SK-N-SH (cell line): Measurements from ENCODE around the gene DENND6B. TPM values are rescaled to one million over a fixed set of nuclear protein-coding genes. Genes with fewer than 3 reads are reported as not detected.

ENCODE experiments used
- CTCF ChIA-PET: fragments of 300-600, 350-600 bp; formaldehyde crosslinking; extraction: SDS; loops from one replicate; lab custom pipeline; 2021; lab: Yijun Ruan, JAX
- POLR2A ChIA-PET: fragments of 350-600 bp; sonication (Branson Sonifier 250); formaldehyde crosslinking; extraction: SDS; loops from one replicate; lab custom pipeline; 2020; ENCODE audit warnings: antibody characterized with exemption, inconsistent platforms; lab: Yijun Ruan, JAX
- DNase-seq: peaks from one replicate; pipeline ENCODE4 v3.0.0; 2012
- H2AFZ ChIP-seq: fragments of 200-600 bp; sonication (generic); 2 replicates; pipeline ENCODE4 v1.8.1; 2016; ENCODE audit warnings: antibody characterized with exemption, mild to moderate bottlenecking, low read depth
- H3F3A ChIP-seq: fragments of 200-600 bp; sonication (generic); replicated peaks from 2 replicates; pipeline ENCODE3; 2016; ENCODE audit warnings: antibody characterized with exemption, mild to moderate bottlenecking; ENCODE audit not compliant: insufficient read depth
- H3K27ac ChIP-seq, 2 experiments: fragments of 200-500 bp in 1 of 2; fragments of 200-600 bp in 1 of 2; sonication (Bioruptor generic) in 1 of 2; sonication (generic), shearing (Covaris generic) in 1 of 2; 2 replicates each; pipeline versions ENCODE4 v1.5.1 to v1.6.1; 2014 to 2016; ENCODE audit warnings: low read depth in 2 of 2, inconsistent platforms in 1 of 2, low read length in 1 of 2, mild to moderate bottlenecking in 1 of 2, mixed read lengths in 1 of 2
- H3K27me3 ChIP-seq: fragments of 200-600 bp; sonication (generic), shearing (Covaris generic); 2 replicates; pipeline ENCODE4 v1.6.1; 2016; ENCODE audit warnings: mixed run types; ENCODE audit not compliant: insufficient read depth
- H3K36me3 ChIP-seq, 2 experiments: fragments of 200-500 bp in 1 of 2; fragments of 200-600 bp in 1 of 2; sonication (Bioruptor generic) in 1 of 2; sonication (generic) in 1 of 2; replicated peaks in 1 of 2; 2 replicates each; pipeline versions ENCODE3 to v1.5.1; 2014 to 2016; ENCODE audit warnings: low read length in 1 of 2, mild to moderate bottlenecking in 1 of 2; ENCODE audit not compliant: insufficient read depth in 2 of 2, control insufficient read depth in 1 of 2
- H3K4me1 ChIP-seq, 2 experiments: fragments of 200-500 bp in 1 of 2; fragments of 200-600 bp in 1 of 2; sonication (Bioruptor generic) in 1 of 2; sonication (generic), shearing (Covaris generic) in 1 of 2; 2 replicates each; pipeline versions ENCODE4 v1.5.1 to v1.6.1; 2014 to 2016; ENCODE audit warnings: low read depth in 1 of 2, low read length in 1 of 2, mixed run types in 1 of 2; ENCODE audit not compliant: insufficient read depth in 2 of 2, control insufficient read depth in 1 of 2
- H3K4me2 ChIP-seq: fragments of 200-600 bp; sonication (generic), shearing (Covaris generic); 2 replicates; pipeline ENCODE4 v1.6.1; 2017; ENCODE audit warnings: mixed run types
- H3K4me3 ChIP-seq, 2 experiments: fragments of 200-500 bp in 1 of 2; fragments of 200-600 bp in 1 of 2; sonication (Bioruptor generic) in 1 of 2; sonication (generic), shearing (Covaris generic) in 1 of 2; 2 replicates each; pipeline versions ENCODE4 v1.5.1 to v1.8.1; 2014 to 2016; ENCODE audit warnings: low read depth in 2 of 2, inconsistent platforms in 1 of 2, low read length in 1 of 2, mild to moderate bottlenecking in 1 of 2, mixed read lengths in 1 of 2, moderate library complexity in 1 of 2
- H3K79me2 ChIP-seq: fragments of 200-600 bp; sonication (generic); 2 replicates; pipeline ENCODE4 v1.8.1; 2017; ENCODE audit warnings: mild to moderate bottlenecking; ENCODE audit not compliant: insufficient read depth
- H3K9ac ChIP-seq: fragments of 200-600 bp; sonication (generic); 2 replicates; pipeline ENCODE4 v1.6.1; 2017; ENCODE audit warnings: mixed run types
- H3K9me2 ChIP-seq: fragments of 200-600 bp; sonication (generic); 2 replicates; pipeline ENCODE4 v1.6.1; 2017; ENCODE audit warnings: mixed run types
- H3K9me3 ChIP-seq: fragments of 200-600 bp; sonication (generic); 2 replicates; pipeline ENCODE4 v1.6.1; 2017; ENCODE audit warnings: mixed run types, mild to moderate bottlenecking, moderate library complexity
- H4K20me1 ChIP-seq: fragments of 200-600 bp; sonication (generic); 2 replicates; pipeline ENCODE4 v1.6.1; 2017; ENCODE audit warnings: mild to moderate bottlenecking, mixed run types; ENCODE audit not compliant: insufficient read depth
- CHD2 ChIP-seq: fragments of 150-350 bp; IDR thresholded peaks from 2 replicates; pipeline ENCODE4 v1.6.1; 2018; ENCODE audit warnings: low read length; ENCODE audit not compliant: partially characterized antibody
- CTCF ChIP-seq: fragments of 200-600 bp; sonication (generic); IDR thresholded peaks from 2 replicates; pipeline ENCODE4 v1.6.1; 2017; ENCODE audit warnings: antibody characterized with exemption, mild to moderate bottlenecking, moderate library complexity
- EP300 ChIP-seq, 2 experiments: IDR thresholded peaks; 2 replicates each; pipeline versions ENCODE4 v1.4.0 to v1.6.1; 2012; ENCODE audit warnings: borderline replicate concordance in 1 of 2, low read depth in 1 of 2, low read length in 1 of 2
- MEF2A ChIP-seq: IDR thresholded peaks from 2 replicates; pipeline ENCODE4 v1.4.0; 2012; ENCODE audit warnings: low read depth, borderline replicate concordance
- MXI1 ChIP-seq: IDR thresholded peaks from 2 replicates; pipeline ENCODE4 v1.6.1; 2012; ENCODE audit warnings: mild to moderate bottlenecking, low read depth, low read length, improper control_type of control experiment
- RCOR1 ChIP-seq: fragments of 150-350 bp; IDR thresholded peaks from 2 replicates; pipeline ENCODE4 v1.6.1; 2017; ENCODE audit warnings: antibody characterized with exemption, low read length
- SMC3 ChIP-seq: IDR thresholded peaks from 2 replicates; pipeline ENCODE4 v1.6.1; 2012; ENCODE audit warnings: low read depth, low read length, improper control_type of control experiment
- TCF12 ChIP-seq: IDR thresholded peaks from 2 replicates; pipeline ENCODE4 v1.4.0; 2012
- TEAD4 ChIP-seq: IDR thresholded peaks from 2 replicates; pipeline ENCODE4 v1.4.0; 2012; ENCODE audit warnings: mild to moderate bottlenecking, borderline replicate concordance; ENCODE audit not compliant: insufficient read depth
- WGBS: methylation state at CpG from one replicate; pipeline ENCODE4 v1.1.6; 2017; ENCODE audit warnings: low lambda C conversion rate; 5-methylcytosine and 5-hydroxymethylcytosine counted together
- polyA plus RNA-seq, 3 experiments: library from polyadenylated mRNA; depleted of rRNA; stranded (reverse); fragments of >200 nt; gene quantifications; 2 replicates each; pipeline ENCODE4 v1.2.3, GENCODE V29; 2012
- TF ChIP-seq, protein P1 (sequence below): fragments of 150-350 bp; IDR thresholded peaks from 2 replicates; pipeline ENCODE4 v1.6.1; 2016; ENCODE audit warnings: mild to moderate bottlenecking, low read depth, low read length

The DENND6B gene
- polyA plus RNA-seq, 1 of the 3 experiments (the other 2 are of a cell fraction), result 5.6 TPM

- Histone ChIP-seq H2AFZ (no peak overlapping the region), H3K9ac (0 out of 2 replicates have a peak overlapping the region, but pooled peaks have one; percentile 7), H4K20me1 (peaks cover 72% of the 10 kb centered on the region), H3K4me3 (no peak overlapping the region; a peak in 2 of 4 replicates), H3K27ac (peak overlapping the region; percentile 48 to 95), H3K9me2 (no peaks in the 10 kb centered on the region), H3K79me2 (peaks cover 98% of the 10 kb centered on the region), H3F3A (peaks cover 9% of the 10 kb centered on the region), H3K9me3 (no peaks in the 10 kb centered on the region), H3K36me3 (peaks cover 3 to 11% of the 10 kb centered on the region in 2 experiments), H3K4me2 (peak overlapping the region; percentile 100; the same call in 1 of the 2 replicates), H3K4me1 (peaks cover 41 to 56% of the 10 kb centered on the region in 2 experiments; a peak in 3 of 4 replicates), H3K27me3 (no peaks in the 10 kb centered on the region)
- TF ChIP-seq CHD2 (peak; percentile 8), CTCF (no peak), TEAD4 (no peak), EP300 (IDR thresholded peaks at IDR 0.05; ENCODE audit: borderline replicate concordance in 1 of 2, low read depth in 1 of 2, low read length in 1 of 2) (peak in 1 of 2 experiments; percentile 23; a peak in 1 of 4 replicates), MXI1 (peak; percentile 70; the same call in 1 of the 2 replicates)
- ChIA-PET CTCF (interaction anchor here (0.9 to 3.7 kb wide), 12 partner anchors 8 to 224 kb away, joined by 3 to 19 read pairs (median 6); partner anchors contain the start of genes DENND6B, HDAC10 and SCO2), POLR2A (interaction anchor here (0.9 to 1.2 kb wide), 2 partner anchors 19 to 30 kb away, joined by 3 read pairs; no protein-coding TSS in a partner anchor)
- peak; percentile 91 for DNase-seq
- 85% methylated on average over 4 of the region's 17 CpGs for WGBS
These were observed 25.2 kb downstream of the DENND6B start for GRCh38 chr22:50301581-50301991.

GRCh38 chr22:50300620-50301257 is 26.1 kb downstream of the DENND6B start:
- Histone ChIP-seq H3K4me3 (no peak overlapping the region), H3K9me2 (no peaks in the 10 kb centered on the region), H3K27me3 (no peaks in the 10 kb centered on the region), H3F3A (peaks cover 6% of the 10 kb centered on the region), H2AFZ (no peak overlapping the region), H3K9ac (no peak overlapping the region), H4K20me1 (peaks cover 81% of the 10 kb centered on the region), H3K4me1 (peaks cover 41 to 52% of the 10 kb centered on the region in 2 experiments; a peak in 3 of 4 replicates), H3K27ac (peak overlapping the region in 1 of 2 experiments; percentile 95; a peak in 1 of 4 replicates), H3K4me2 (no peak overlapping the region), H3K36me3 (peaks cover 3 to 11% of the 10 kb centered on the region in 2 experiments), H3K9me3 (no peaks in the 10 kb centered on the region)
- POLR2A ChIA-PET, result interaction anchor here (0.9 to 1.2 kb wide), 2 partner anchors 20 to 29 kb away, joined by 3 read pairs; no protein-coding TSS in a partner anchor
- CTCF ChIA-PET, result interaction anchor here (0.6 to 3.4 kb wide), 8 partner anchors 24 to 160 kb away, joined by 3 to 19 read pairs (median 4); partner anchors contain the start of gene HDAC10
- WGBS, result 89% methylated on average over 10 of the region's 14 CpGs
- no peak for DNase-seq
- TF ChIP-seq, protein P1, sequence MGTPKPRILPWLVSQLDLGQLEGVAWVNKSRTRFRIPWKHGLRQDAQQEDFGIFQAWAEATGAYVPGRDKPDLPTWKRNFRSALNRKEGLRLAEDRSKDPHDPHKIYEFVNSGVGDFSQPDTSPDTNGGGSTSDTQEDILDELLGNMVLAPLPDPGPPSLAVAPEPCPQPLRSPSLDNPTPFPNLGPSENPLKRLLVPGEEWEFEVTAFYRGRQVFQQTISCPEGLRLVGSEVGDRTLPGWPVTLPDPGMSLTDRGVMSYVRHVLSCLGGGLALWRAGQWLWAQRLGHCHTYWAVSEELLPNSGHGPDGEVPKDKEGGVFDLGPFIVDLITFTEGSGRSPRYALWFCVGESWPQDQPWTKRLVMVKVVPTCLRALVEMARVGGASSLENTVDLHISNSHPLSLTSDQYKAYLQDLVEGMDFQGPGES, result no peak
- TF ChIP-seq MEF2A, result no peak
- no peak for TF ChIP-seq TCF12
- no peak for TF ChIP-seq EP300 (IDR thresholded peaks at IDR 0.05; ENCODE audit: borderline replicate concordance in 1 of 2, low read depth in 1 of 2, low read length in 1 of 2)
- no peak for TF ChIP-seq RCOR1
- no peak for TF ChIP-seq SMC3
- TF ChIP-seq, all 33 proteins: peak for 0
- H3K79me2 ChIP-seq, result peaks cover 99% of the 10 kb centered on the region
